Caki2 (cell line): ENCODE results near the gene C19orf73. TPM values are rescaled to one million over a fixed set of nuclear protein-coding genes. Genes with fewer than 3 reads are reported as not detected.
"Not testable (repeated sequence)": the region's sequence is repeated elsewhere in the genome, so short reads cannot be mapped to it uniquely, and the experiment has no call there.

ENCODE experiments used
- DNase-seq: peaks from one replicate; pipeline ENCODE4 v3.0.0-alpha.2; 2015; ENCODE audit warnings: low read depth
- in situ Hi-C: cut with HindIII; loops from 2 replicates; pipeline ENCODE4 v1.10.0; 2016; ENCODE audit warnings: low sequenced_read_pairs, low pct_unique_long_range_greater_than_20kb, mixed read lengths
- total RNA-seq: library from RNA; depleted of rRNA; stranded (reverse); fragments of >200 nt; shearing (Covaris generic); gene quantifications from 2 replicates; pipeline ENCODE4 v1.2.3, GENCODE V29; 2014; ENCODE audit warnings: low replicate concordance

The C19orf73 gene
- total RNA-seq, 1 experiment from 2014 or later: 0.71 TPM

DNA sequence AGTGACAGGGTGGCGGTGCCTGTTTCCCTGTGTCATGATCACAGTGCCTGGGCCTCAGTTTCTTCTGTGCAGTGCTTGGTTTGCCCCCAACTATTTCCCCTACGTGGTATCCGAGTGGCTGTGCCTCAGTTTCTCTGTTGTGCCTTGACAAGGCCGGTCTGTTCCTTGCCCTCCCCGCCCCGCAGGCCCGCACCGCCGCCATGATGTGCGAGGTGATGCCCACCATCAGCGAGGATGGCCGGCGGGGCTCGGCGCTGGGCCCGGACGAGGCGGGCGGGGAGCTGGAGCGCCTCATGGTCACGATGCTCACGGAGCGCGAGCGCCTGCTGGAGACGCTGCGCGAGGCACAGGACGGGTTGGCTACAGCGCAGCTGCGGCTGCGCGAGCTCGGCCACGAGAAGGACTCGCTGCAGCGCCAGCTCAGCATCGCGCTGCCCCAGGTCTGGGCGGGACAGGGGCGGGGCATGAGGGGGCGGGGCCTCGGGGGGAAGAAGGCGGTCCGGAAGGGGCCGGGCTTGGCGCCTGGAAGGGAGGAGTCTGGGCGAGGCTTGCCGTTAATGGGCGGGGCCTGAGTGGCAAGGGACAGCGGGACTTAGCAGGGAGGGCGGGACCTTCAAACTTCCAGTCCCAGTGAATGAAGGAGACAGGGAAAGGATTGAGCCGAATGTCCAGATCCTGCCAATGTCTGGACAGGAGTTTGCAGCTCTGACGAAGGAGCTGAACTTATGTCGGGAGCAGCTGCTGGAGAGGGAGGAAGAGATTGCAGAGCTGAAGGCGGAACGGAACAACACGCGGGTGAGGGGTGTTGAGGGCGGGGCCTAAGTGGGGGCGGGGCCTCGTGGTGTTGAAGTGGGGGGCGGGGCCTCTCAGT, 9.0 kb upstream of the C19orf73 start:
- peak; percentile 95 for DNase-seq
- in situ Hi-C loops: no loop called here

DNA sequence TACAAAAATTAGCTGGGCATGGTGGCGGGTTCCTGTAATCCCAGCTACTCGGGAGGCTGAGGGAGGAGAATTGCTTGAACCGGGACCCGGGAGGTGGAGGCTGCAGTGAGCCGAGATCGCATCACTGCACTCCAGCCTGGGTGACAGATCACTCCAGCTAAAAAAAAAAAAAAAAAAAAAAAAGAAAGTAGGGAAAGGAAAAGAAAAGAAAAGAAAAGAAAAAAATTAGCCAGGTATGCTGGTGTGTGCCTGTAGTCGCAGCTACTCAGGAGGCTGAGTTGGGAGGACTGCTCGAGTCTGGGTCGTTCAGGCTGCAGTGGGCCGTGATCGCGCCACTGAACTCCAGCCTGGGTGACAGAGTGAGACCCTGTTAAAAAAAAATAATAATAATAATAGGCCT, 8.3 kb upstream of the C19orf73 start:
- in situ Hi-C loops, DNase-seq: not testable (repeated sequence)

DNA sequence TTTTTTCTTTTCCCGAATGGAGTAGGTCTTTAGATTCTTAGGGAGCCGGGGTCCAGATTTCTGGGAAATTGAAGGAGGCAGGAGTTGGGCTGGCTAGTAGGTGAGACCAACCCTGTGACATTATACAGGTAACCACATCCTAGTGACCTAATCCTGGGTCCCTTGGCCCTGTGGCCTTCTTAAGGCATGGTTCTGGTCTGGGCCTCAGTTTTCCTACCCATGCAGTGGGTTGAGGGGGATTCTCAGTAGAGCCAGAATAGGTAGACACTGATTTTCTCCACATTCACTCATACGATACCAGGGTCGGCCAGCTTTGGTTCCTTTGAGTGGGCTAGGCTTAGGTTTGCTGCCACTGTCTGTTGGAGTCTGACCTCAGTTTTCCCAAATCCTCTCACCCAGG, 7.6 kb upstream of the C19orf73 start:
- in situ Hi-C loops: no loop called here
- DNase-seq: no peak

DNA sequence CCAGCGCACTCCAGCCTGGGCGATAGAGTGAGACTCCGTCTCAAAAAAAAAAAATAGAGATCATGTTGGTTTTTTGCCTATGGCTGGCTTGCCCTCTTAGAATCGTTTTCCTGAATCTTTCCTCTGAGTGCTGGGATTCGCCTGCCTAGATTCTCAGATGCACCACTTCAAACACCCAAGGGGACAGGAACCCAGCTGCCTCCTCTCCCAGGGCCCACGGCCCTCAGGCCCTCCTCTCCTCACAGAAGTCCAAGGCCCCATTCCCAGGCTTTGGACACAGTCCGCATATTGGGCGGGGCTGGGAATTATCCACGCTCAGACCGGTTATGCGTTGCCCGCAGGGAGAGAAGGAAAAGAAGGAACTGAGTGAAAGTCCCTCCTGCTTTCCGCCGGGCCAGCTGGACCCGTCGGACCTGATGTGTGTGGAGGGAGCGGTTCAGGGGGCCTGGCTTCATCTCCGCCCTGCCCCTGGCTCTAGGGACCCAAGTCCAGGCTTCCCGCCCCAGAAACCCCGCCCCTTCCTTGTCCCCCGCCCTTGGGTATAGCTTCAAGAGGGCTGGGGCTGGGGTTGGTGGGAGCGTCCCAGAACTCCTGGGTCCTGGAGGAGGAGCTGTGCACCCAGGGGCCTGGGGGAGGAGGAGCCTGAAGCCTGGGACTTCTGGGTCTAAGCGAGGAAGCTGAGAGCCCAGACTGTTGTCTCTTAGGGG, 6.2 kb upstream of the C19orf73 start:
- no peak for DNase-seq
- in situ Hi-C loops: no loop called here

DNA sequence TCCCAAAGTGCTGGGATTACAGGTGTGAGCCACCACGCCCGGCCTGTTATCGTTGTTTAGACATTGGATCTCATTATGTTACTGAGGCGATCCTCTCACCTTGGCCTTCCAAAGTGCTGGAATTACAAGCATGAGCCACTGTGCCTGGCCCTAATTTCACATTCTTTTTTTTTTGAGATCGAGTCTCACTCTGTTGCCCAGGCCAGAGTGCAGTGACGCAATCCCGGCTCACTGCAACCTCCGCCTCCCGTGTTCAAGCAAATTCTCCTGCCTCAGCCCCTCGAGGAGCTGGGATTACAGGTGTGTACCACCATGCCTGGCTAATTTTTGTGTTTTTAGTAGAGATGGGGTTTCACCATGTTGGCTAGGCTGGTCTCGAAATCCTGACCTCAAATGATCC, 4.3 kb upstream of the C19orf73 start:
- in situ Hi-C loops, DNase-seq: not testable (repeated sequence)

DNA sequence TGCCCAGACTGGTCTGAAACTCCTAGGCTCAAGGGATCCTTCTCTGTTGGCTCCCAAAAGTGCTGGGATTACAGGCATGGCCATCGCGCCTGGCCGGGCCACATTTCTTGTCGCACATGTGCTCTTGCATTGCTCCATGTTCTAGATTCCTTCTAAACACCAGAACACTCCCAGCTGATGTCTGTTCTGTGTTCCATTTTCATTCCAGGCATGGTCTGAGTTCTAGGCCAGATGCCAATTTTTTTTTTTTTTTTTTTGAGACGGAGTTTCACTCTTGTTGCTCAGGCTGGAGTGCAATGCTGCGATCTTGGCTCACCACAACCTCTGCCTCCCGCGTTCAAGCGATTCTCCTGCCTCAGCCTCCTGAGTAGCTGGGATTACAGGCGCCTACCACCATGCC, 2.9 kb upstream of the C19orf73 start:
- in situ Hi-C loops, DNase-seq: not testable (repeated sequence)

DNA sequence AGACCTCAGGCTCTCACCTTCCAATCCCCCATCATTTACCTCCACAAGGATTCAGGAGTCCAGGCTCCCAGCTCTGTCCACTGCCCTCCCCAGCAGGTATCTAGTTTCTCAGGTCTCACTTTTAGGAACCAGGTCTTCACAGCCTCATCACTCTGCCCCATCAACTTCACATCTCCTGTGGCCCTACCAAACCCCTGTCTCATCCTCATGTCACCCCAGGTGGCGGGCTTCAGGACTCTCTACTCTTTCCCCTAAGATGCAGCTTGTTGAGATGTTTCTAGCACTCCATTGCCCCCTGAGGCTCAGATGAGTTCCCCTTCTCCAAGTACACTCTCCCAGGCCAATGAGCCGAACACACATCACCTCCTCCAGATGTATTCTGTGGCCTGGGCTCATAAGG, 1.9 kb upstream of the C19orf73 start:
- in situ Hi-C loops: no loop called here
- no peak for DNase-seq

DNA sequence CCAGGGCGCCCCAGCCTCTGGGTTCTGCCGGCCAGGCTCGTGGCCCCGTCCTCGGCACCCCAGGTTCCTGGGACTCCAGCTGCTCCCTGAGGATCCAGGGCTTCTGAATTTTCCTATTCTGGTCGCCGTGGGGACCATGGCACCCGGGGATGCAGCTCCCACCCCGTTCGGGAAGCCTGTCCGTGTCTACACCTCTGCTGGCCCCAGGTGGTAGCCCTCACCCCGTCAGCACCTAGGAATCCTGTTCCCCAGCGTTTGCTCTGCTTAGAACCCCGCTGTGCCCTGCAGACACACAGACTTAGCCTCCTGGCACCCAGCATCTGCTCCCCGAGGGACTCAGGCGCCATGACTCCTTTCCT, 1.4 kb upstream of the C19orf73 start:
- DNase-seq: no peak
- in situ Hi-C loops: no loop called here

DNA sequence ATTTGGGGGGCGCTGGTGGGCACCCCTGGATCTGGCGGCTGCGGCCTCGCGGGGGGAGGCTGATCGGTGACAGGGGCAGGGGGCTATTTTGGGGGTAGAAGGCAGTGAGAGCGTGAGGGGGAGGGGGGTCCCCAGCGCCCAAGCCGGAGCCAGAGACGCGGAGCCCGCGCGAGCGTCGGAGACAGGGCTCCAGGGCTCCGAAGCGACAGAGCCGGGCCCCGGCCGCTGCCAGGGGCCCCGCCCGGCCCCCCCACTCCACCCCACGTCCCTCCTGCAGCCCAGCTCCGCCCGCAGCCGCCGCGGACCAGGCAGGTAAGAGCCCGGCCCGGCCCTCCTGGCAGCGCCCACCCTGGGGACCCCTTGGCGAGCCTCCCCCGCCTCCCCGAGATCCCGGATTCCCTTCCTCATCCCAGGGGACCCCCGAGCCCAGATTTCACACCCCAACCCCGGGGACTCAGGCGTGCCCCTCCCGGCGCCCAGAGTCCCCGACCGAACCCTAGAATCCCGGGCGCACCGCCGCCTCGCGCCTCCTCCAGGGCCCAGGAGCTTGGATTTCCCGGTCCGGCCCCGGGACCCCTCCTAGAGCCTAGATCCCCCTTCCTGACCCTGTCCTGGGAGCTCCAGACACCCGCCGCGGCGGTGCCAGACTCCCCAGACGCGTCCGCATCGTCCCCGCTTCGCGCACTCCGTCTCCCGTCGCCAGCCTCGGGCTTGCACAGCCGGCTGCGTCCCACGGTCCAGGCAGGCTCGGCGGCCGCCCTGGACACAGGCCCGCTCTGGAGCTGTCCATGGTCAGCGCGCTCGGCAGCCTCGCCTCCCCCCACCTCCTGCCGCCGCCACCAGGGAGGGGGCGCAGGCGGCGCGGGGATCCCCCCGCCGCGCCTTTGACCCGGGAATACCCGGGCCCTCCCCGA, 725 bp upstream of the C19orf73 start, which contains the start of gene PPFIA3:
PPFIA3 (plus strand) TSS at position 134 of the 914 bp plus-strand sequence. CDS start 8,330 bp downstream, outside the sequence.
- DNase-seq: peak; percentile 58
- in situ Hi-C loops: no loop called here

DNA sequence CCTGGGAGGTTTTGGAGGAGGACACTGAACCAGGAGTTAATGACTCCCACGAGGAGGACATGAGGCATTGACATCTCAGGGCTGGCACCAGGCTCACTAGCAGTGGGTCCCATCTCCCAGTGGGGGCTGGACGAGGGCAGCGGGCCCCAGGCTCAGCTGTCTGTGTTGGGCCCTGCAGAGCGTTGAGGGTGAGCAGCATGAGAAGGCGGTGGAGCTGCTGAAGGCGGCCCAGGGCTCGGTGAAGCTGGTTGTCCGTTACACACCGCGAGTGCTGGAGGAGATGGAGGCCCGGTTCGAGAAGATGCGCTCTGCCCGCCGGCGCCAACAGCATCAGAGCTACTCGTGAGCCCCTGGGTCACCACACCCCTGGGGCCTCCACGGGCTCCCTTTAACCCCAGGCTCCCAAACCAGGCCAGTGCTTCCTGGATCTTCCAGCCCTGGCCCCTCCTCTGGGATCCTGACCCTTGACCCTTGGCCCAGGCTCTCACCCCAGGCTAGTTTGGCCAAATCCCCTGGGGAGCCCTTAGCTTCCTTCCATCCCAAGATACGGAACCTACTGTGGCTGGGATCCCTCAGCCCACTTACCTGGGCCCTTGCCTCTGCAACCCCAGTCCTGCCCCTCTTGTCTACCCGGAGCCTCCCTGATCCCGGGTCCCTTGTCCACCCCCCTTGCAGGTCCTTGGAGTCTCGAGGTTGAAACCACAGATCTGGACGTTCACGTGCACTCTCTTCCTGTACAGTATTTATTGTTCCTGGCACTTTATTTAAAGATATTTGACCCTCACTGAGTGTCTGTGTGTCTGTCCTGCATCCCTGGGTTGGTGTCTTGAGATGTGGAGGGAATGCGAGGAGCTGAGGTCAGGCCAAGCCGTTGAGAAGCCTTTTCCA, 1.0 kb downstream of the C19orf73 start:
- no peak for DNase-seq
- in situ Hi-C loops: no loop called here

DNA sequence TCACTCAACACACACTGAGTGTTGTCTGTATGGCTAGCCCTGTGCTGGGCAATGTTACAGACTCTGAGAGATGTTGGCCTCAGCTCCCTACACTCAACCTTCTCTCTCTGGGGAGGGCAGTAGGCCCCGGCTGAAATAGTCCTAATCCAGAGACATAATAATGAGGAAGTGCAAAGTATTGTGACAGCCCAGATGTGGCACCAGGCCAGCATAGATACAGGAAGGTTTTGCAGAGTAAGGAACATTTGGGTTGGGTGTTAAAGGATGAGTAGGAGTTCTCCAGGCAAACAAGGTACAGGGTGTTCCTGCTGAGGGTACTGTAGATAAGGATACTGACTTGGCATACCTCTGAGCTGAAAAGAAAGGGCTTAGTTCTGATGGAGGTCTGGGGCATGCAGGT, 2.4 kb downstream of the C19orf73 start:
- in situ Hi-C loops: no loop called here
- no peak for DNase-seq

DNA sequence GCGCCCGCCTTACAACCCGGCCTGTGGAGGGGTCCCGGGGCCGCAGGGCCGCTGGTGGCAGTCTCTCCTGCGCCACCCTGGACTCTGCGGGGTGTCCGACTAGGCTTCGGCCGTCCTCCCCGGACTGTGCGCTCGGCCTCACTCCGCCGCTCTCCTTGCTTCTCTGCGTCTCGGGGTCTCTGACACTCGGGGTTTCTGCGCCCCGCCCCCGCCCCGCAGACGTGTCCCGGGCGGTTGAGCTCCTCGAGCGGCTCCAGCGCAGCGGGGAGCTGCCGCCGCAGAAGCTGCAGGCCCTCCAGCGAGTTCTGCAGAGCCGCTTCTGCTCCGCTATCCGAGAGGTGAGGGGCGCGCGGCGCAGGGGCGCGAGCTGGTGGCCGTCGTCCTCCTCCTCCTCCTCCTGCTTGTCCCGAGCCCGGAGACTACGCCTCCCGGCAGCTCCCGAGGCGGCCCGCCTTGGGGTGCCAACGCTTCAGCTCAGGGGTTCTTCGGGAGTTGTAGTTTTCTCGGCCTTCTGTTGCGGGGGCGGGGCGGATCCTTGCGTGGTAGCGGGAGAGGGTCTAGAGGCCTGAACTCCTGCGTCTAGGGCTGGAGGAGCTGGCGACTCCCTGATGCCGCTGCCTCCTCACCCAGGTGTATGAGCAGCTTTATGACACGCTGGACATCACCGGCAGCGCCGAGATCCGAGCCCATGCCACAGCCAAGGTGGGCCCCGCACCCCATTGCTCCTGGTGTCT, 4.1 kb downstream of the C19orf73 start:
- peak; percentile 39 for DNase-seq
- in situ Hi-C loops: no loop called here

DNA sequence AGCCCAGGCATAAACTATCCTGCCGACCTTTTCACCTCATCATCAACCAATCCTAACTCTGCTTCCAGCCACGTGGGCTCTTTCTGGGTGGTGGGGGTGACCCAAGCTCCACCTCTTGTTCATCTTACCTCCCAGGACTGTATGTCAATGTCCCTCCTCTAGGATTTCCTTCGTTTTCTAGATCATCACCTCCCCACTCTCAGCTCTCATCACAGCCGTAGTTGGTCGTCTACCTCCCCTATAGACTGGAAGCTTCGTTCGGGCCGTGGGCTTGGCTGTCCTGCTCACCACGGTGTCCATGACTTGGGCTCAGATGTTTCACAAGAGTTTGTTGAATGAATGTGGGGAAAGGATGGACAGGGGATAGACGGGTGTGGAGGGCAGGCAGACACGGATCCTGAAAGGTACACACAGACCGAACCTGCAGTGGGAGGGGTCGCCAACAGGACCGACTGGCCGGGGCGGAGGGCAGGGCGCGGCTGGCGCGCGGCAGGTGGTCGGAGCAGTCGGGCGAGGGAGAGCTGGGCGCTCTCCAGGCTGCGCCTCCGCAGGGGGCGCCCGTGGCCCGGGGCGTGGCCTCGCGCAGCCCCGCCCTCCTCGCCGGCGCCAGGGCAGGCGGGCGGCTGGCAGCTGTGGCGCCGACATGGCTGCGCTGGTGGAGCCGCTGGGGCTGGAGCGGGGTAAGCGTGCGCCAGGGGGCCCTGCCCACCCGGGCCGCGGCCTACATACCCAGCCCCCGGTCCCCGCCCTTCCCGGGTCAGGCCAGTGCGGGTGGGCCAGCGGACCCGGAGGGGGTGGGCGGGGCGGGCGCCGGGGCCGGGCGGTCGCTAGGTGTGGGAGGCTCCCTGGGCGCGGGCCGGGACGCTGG, 4.9 kb downstream of the C19orf73 start, which contains the start of gene LIN7B:
LIN7B (plus strand) TSS at position 609 of the 868 bp plus-strand sequence; CDS start at position 644, 35 bp downstream.
- peak; percentile 87 for DNase-seq

DNA sequence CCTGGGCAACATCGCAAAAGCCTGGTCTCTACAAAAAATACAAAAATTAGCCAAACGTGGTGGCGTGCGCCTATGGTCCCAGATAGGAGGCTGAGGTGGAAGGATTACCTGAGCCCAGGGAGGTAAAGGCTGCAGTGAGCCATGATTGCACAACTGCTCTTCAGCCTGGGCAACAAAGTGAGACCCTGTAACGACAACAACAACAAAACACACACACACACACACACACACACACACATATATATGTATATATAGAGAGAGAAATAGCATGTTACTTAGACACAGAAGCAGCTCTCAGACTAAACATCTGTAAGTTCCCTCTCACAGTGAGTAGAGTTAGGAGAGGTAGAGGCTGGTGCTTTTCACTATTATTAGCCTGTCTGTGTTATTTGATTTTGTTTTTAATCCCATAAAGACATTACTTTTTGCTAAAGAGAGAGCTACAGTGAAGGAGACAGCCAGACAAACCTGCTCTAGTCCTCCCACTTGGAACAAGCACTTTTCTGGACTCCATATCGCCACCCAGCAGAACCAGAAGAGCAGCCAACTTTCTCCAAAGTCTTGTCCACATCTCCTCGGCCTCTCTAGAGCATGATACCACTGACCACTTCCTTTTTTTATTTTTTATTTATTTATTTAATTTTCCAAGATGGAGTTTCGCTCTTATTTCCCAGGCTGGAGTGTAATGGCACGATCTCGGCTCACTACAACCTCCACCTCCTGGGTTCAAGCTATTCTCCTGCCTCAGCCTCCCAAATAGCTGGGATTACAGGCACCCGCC, 7.5 kb downstream of the C19orf73 start:
- DNase-seq: no peak
- in situ Hi-C loops: no loop called here

More for the DNA sequence above, 4.9 kb downstream of the C19orf73 start, which contains the start of gene LIN7B:
- in situ Hi-C loops: no loop called here

DNA sequence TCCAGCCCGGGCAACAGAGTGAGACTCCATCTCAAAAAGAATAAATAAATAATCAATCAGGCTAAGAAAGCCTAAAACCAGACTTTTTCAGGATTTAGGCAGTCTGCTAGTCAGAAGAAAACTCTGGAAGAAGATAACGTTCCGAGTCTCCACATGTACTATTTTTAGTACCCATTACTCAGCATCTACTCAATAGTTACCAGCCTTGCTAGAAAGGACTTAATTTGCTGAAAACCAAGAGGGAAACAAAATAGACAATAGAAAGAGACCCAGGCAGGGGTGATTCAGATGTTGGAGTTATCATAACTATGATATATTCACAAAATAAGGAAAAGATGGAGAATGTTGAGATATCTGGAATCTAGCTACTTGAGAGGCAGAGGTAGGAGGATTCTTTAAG, 8.4 kb downstream of the C19orf73 start:
- in situ Hi-C loops: no loop called here
- no peak for DNase-seq
